KMS-11 (cell line): ENCODE measurements around the gene BBLN.

Source experiments
- H2AFZ ChIP-seq: fragments of 200-600 bp; sonication (generic); 2 replicates; pipeline ENCODE4 v1.6.1; 2016; ENCODE audit warnings: antibody characterized with exemption, mixed run types, low read depth
- H3K27ac ChIP-seq: fragments of 200-600 bp; sonication (generic); 2 replicates; pipeline ENCODE4 v1.6.1; 2016; ENCODE audit warnings: mild to moderate bottlenecking, mixed run types
- H3K27me3 ChIP-seq: fragments of 200-600 bp; sonication (generic); 2 replicates; pipeline ENCODE4 v1.6.1; 2017; ENCODE audit warnings: mild to moderate bottlenecking, low read depth, mixed run types, moderate library complexity; ENCODE audit not compliant: insufficient read depth
- H3K36me3 ChIP-seq: fragments of 200-600 bp; sonication (generic); 2 replicates; pipeline ENCODE4 v1.6.1; 2017; ENCODE audit warnings: mild to moderate bottlenecking, mixed run types; ENCODE audit not compliant: insufficient read depth
- H3K4me1 ChIP-seq: fragments of 200-600 bp; sonication (generic); 2 replicates; pipeline ENCODE4 v1.6.1; 2016; ENCODE audit warnings: mild to moderate bottlenecking, low read depth, mixed run types; ENCODE audit not compliant: poor library complexity, severe bottlenecking
- H3K4me2 ChIP-seq: fragments of 200-600 bp; sonication (generic); 2 replicates; pipeline ENCODE4 v1.7.0; 2016; ENCODE audit warnings: mild to moderate bottlenecking, mixed run types
- H3K4me3 ChIP-seq: fragments of 200-600 bp; sonication (generic); IDR thresholded peaks from 2 replicates; pipeline ENCODE4 v1.6.1; 2017; ENCODE audit warnings: low read depth, low read length, mixed read lengths; ENCODE audit not compliant: insufficient read depth
- H3K79me2 ChIP-seq: fragments of 200-600 bp; sonication (generic); 2 replicates; pipeline ENCODE4 v1.6.1; 2016; ENCODE audit warnings: low read depth, mixed run types; ENCODE audit not compliant: insufficient read depth
- H3K9ac ChIP-seq: fragments of 200-600 bp; sonication (generic); 2 replicates; pipeline ENCODE4 v1.6.1; 2016; ENCODE audit warnings: mild to moderate bottlenecking, mixed run types
- H4K20me1 ChIP-seq: fragments of 200-600 bp; sonication (generic); 2 replicates; pipeline ENCODE4 v1.6.1; 2016; ENCODE audit warnings: mild to moderate bottlenecking, mixed run types; ENCODE audit not compliant: insufficient read depth
- TF ChIP-seq, protein P1 (sequence below): fragments of 200-600 bp; sonication (generic); conservative IDR thresholded peaks from 2 replicates; pipeline ENCODE4 v1.6.1; 2017; ENCODE audit warnings: low read depth, mild to moderate bottlenecking, antibody characterized with exemption, low read length, moderate library complexity, mixed read lengths

The BBLN gene

DNA sequence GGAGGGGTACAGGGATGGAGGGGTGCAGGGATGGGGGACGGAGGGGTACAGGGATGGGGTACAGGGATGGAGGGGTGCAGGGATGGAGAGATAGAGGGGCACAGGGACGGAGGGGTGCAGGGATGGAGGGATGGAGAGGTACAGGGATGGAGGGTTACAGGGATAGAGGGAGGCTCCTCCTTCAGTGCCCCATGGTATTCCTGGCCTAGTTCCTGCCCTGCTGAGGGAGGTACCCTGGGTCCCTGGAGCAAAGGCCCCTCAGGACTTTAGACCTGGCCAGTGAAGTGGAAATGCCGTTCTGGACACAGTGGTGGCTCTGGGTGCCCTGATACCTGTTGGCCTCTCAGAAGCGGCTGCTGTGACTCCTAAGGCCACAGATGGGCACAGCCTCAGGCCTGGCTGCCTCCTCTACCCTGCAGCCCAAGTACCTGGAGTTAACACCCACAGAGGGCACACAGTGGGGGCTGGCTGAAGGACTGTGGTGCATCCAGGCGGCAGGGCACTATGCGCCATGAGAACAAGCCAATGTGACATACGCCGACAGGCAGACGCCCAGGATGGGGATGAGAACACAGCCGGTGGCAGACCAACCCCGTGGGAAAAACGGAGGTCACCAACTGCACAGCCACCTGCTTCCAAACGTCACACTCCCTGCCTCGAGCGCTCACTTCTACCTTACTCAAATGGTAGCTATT is 40.9 kb upstream of the BBLN start:
- Histone ChIP-seq H4K20me1 (no peaks in the 10 kb centered on the region), H3K27me3 (no peaks in the 10 kb centered on the region), H3K27ac (no peak overlapping the region), H3K36me3 (no peaks in the 10 kb centered on the region), H2AFZ (no peak overlapping the region), H3K4me1 (peaks cover 26% of the 10 kb centered on the region), H3K9ac (no peak overlapping the region), H3K79me2 (no peaks in the 10 kb centered on the region), H3K4me2 (no peak overlapping the region), H3K4me3 (no peak overlapping the region)
- TF ChIP-seq, protein P1, sequence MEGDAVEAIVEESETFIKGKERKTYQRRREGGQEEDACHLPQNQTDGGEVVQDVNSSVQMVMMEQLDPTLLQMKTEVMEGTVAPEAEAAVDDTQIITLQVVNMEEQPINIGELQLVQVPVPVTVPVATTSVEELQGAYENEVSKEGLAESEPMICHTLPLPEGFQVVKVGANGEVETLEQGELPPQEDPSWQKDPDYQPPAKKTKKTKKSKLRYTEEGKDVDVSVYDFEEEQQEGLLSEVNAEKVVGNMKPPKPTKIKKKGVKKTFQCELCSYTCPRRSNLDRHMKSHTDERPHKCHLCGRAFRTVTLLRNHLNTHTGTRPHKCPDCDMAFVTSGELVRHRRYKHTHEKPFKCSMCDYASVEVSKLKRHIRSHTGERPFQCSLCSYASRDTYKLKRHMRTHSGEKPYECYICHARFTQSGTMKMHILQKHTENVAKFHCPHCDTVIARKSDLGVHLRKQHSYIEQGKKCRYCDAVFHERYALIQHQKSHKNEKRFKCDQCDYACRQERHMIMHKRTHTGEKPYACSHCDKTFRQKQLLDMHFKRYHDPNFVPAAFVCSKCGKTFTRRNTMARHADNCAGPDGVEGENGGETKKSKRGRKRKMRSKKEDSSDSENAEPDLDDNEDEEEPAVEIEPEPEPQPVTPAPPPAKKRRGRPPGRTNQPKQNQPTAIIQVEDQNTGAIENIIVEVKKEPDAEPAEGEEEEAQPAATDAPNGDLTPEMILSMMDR: no peak

DNA sequence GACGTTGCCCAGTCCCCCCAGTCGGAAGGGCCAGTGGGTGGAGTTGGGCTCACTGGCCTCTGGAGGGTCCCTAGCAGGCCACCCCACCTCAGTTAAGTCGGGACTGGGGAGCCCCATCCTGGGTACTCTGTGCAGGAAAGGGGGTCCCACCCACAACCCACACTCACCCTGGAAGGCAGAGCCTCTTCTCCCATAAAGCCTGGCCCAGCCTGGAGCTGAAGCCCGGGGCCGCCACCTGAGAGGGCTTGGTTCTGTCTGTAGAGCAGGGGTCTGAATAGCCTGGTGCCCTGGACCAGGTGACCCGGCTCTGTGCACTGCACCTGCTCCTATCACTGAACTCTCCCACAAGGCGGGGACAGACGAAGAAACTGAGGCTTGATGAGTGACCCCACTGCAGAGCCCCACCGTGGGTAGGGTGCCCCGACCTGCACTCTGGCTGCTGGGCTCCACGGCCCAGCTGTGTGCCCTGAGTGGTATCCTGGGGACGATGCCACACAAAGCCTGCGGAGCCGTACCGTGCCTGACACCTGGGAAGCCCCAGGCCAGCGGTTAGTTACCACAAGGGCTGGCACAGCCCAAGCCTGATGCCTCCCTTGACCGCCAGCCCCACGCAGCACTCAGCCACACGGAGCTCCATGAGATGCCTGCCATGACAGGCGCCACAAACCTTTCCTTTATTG is 39.9 kb upstream of the BBLN start:
- Histone ChIP-seq H3K36me3 (no peaks in the 10 kb centered on the region), H3K9ac (no peak overlapping the region), H2AFZ (no peak overlapping the region), H3K4me1 (peaks cover 23% of the 10 kb centered on the region), H3K4me3 (no peak overlapping the region), H3K27me3 (no peaks in the 10 kb centered on the region), H3K79me2 (peaks cover 8% of the 10 kb centered on the region), H4K20me1 (no peaks in the 10 kb centered on the region), H3K4me2 (no peak overlapping the region), H3K27ac (no peak overlapping the region)
- TF ChIP-seq, protein P1: no peak

DNA sequence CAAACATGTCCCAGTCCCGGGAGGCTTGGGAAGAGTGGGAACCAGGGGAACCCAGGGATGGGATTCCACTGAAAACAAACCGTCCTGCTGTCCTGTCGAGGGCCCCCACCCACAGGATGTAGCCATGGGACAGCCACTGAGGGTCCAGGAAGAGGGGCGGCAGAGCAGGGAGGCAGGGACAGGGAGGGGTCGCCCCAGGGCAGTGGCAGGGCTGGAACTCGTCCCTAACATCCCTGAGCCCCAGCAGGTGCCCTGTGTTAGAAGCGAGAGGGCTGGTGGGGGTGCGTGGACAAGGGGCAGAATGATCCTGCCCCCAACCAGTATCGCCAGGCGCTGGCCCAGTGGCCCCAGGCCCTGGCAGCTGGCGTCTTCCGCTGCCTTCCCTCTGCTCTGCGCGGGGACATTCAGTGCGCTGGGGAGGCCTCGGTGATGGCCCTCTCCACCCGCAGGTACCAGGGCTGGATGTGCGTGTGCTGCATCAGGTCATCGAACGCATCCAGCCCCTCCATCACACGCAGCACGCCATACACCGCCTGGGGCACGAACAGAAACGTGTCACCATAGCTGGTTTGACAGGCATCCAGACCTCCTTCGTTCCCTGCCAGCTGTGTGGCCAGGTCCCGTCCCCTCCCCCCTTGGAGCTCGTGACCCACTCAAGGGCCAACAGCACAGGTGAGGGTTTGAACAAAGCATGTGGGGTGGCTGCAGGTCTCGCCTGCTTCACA is 39.2 kb upstream of the BBLN start:
- TF ChIP-seq, protein P1: no peak
- H3K36me3 ChIP-seq: no peaks in the 10 kb centered on the region
- H2AFZ ChIP-seq: no peak overlapping the region
- no peak overlapping the region for H3K9ac ChIP-seq
- no peak overlapping the region for H3K27ac ChIP-seq
- no peaks in the 10 kb centered on the region for H3K27me3 ChIP-seq
- peaks cover 20% of the 10 kb centered on the region for H3K4me1 ChIP-seq
- H3K79me2 ChIP-seq: peaks cover 15% of the 10 kb centered on the region
- no peak overlapping the region for H3K4me2 ChIP-seq
- H4K20me1 ChIP-seq: no peaks in the 10 kb centered on the region
- no peak overlapping the region for H3K4me3 ChIP-seq

DNA sequence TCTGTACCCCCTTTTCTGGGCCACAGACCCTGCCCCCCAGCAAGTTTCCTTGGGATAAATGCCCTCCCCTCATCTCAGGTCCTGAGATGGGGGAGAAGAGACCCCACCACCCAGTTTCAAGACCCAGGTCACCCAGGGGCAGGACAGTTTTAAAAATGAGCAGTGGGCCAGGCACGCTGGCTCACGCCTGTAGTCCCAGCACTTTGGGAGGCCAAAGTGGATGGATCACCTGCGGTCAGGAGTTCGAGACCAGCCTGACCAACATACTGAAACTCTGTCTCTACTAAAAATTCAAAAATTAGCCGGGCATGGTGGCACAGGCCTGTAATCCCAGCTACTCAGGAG is 38.6 kb upstream of the BBLN start:
- Histone ChIP-seq H3K36me3 (no peaks in the 10 kb centered on the region), H3K79me2 (peaks cover 21% of the 10 kb centered on the region), H3K4me1 (peaks cover 20% of the 10 kb centered on the region), H3K27ac (no peak overlapping the region), H3K4me3 (no peak overlapping the region), H3K9ac (no peak overlapping the region), H4K20me1 (no peaks in the 10 kb centered on the region), H3K4me2 (no peak overlapping the region), H3K27me3 (no peaks in the 10 kb centered on the region), H2AFZ (no peak overlapping the region)
- TF ChIP-seq, protein P1: no peak
